Mucosa of rectum (tissue), 2 donors: ENCODE measurements around the gene RUBCNL.

Experiments used
- H3K27ac ChIP-seq, 2 donors: one replicate each; pipeline ENCODE4 v1.7.0; 2013; ENCODE audit warnings: inconsistent platforms in 2 of 2, low read depth in 2 of 2, low read length in 2 of 2
- H3K27me3 ChIP-seq, 2 donors: one replicate each; pipeline ENCODE4 v1.7.0; 2013; ENCODE audit warnings: low read length in 2 of 2; ENCODE audit not compliant: control insufficient read depth in 2 of 2, insufficient read depth in 2 of 2
- H3K36me3 ChIP-seq, 2 donors: one replicate each; pipeline ENCODE4 v1.7.0; 2013; ENCODE audit warnings: low read length in 2 of 2; ENCODE audit not compliant: control insufficient read depth in 2 of 2, insufficient read depth in 2 of 2
- H3K4me1 ChIP-seq, 2 donors: one replicate each; pipeline ENCODE4 v1.7.0; 2013; ENCODE audit warnings: low read length in 2 of 2, mild to moderate bottlenecking in 1 of 2; ENCODE audit not compliant: control insufficient read depth in 2 of 2, insufficient read depth in 2 of 2
- H3K4me3 ChIP-seq, 2 donors: one replicate each; pipeline ENCODE4 v1.7.0; 2013; ENCODE audit warnings: low read length in 2 of 2
- H3K9ac ChIP-seq, 2 donors: one replicate each; pipeline ENCODE4 v1.7.0; 2013; ENCODE audit warnings: low read length in 2 of 2, low read depth in 1 of 2, mild to moderate bottlenecking in 1 of 2
- H3K9me3 ChIP-seq, 2 donors: one replicate each; pipeline ENCODE4 v1.7.0; 2013; ENCODE audit warnings: low read length in 2 of 2; ENCODE audit not compliant: control insufficient read depth in 2 of 2
- donor health status: healthy.
- donor health status: Normal muscosa, but diverticular disease.

Gene RUBCNL

GRCh38 chr13:46313024-46313423 lies 74.0 kb downstream of the RUBCNL start:
- no peaks in the 10 kb centered on the region for H3K4me1 ChIP-seq
- H3K27ac ChIP-seq = no peak overlapping the region
- H3K36me3 ChIP-seq = no peaks in the 10 kb centered on the region
- H3K9ac ChIP-seq = no peak overlapping the region
- H3K27me3 ChIP-seq = no peaks in the 10 kb centered on the region
- no peaks in the 10 kb centered on the region for H3K9me3 ChIP-seq
- no peak overlapping the region for H3K4me3 ChIP-seq

DNA sequence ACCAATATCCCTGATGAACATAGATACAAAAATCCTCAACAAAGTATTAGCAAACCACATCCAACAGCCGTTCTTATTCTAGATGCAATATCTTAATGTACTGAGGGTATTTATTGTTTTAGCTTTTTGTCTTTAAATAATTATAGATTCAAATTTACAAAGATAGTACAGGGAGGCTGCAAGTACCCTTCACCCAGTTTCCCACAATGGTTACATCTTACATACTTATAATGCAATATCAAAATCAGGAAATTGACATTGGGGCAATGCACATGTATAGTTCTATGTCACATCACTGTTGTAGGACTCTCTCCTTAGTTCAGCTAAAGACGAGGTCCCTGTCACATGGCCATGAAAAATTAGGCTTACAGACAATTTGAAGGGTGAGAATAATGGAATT lies 75.8 kb downstream of the RUBCNL start:
- H3K9ac ChIP-seq = no peak overlapping the region
- no peak overlapping the region for H3K27ac ChIP-seq
- no peaks in the 10 kb centered on the region for H3K9me3 ChIP-seq
- no peaks in the 10 kb centered on the region for H3K27me3 ChIP-seq
- H3K4me3 ChIP-seq = no peak overlapping the region
- no peaks in the 10 kb centered on the region for H3K36me3 ChIP-seq
- no peaks in the 10 kb centered on the region for H3K4me1 ChIP-seq

GRCh38 chr13:46310066-46310465 lies 77.0 kb downstream of the RUBCNL start:
- Histone ChIP-seq H3K36me3 (no peaks in the 10 kb centered on the region), H3K27ac (no peak overlapping the region), H3K4me3 (no peak overlapping the region), H3K9me3 (no peaks in the 10 kb centered on the region), H3K9ac (no peak overlapping the region), H3K4me1 (no peaks in the 10 kb centered on the region), H3K27me3 (no peaks in the 10 kb centered on the region)

GRCh38 chr13:46307554-46307953 lies 79.5 kb downstream of the RUBCNL start:
- Histone ChIP-seq H3K4me1 (no peaks in the 10 kb centered on the region), H3K4me3 (no peak overlapping the region), H3K9ac (no peak overlapping the region), H3K27ac (no peak overlapping the region), H3K9me3 (no peaks in the 10 kb centered on the region), H3K36me3 (no peaks in the 10 kb centered on the region), H3K27me3 (no peaks in the 10 kb centered on the region)

GRCh38 chr13:46304546-46304945 lies 82.5 kb downstream of the RUBCNL start:
- no peak overlapping the region for H3K9ac ChIP-seq
- no peaks in the 10 kb centered on the region for H3K36me3 ChIP-seq
- no peaks in the 10 kb centered on the region for H3K27me3 ChIP-seq
- H3K9me3 ChIP-seq = no peaks in the 10 kb centered on the region
- H3K27ac ChIP-seq = no peak overlapping the region
- no peak overlapping the region for H3K4me3 ChIP-seq
- H3K4me1 ChIP-seq = no peaks in the 10 kb centered on the region

DNA sequence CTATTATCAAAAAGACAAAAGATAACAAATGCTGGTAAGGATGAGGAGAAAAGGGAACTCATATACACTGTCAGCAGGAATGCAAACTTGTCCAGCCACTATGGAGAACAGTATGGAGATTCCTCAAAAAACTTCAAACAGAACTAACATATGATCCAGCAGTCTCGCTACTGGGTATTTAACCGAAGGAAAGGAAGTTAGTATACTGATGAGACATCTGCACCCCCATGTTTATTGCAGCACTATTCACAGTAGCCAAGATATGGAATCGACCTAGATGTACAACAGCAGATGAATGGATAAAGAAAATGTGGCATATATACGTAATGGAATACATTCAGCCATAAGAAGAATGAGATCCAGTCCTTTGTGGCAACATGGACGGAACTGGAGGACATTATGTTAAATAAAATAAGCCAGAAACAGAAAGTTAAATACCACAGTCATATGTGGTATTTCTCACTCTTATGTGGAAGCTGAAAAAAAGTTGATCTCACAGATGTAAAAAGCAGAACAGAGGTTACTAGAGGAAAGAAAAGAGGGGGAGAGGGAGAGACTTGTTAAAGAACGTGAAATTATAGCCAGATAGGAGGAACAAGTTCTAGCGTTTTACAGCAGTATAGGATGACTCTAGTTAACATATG lies 83.2 kb downstream of the RUBCNL start:
- Histone ChIP-seq H3K27me3 (no peaks in the 10 kb centered on the region), H3K27ac (peak overlapping the region in 1 of 2 donors; percentile 23), H3K9me3 (no peaks in the 10 kb centered on the region), H3K4me3 (no peak overlapping the region), H3K9ac (no peak overlapping the region), H3K36me3 (no peaks in the 10 kb centered on the region), H3K4me1 (no peaks in the 10 kb centered on the region)

GRCh38 chr13:46297361-46297811 lies 89.7 kb downstream of the RUBCNL start:
- Histone ChIP-seq H3K4me3 (no peak overlapping the region), H3K9me3 (no peaks in the 10 kb centered on the region), H3K27me3 (no peaks in the 10 kb centered on the region), H3K36me3 (no peaks in the 10 kb centered on the region), H3K9ac (no peak overlapping the region), H3K4me1 (no peaks in the 10 kb centered on the region), H3K27ac (no peak overlapping the region)

GRCh38 chr13:46296921-46297320 lies 90.1 kb downstream of the RUBCNL start:
- Histone ChIP-seq H3K4me3 (no peak overlapping the region), H3K9me3 (no peaks in the 10 kb centered on the region), H3K36me3 (no peaks in the 10 kb centered on the region), H3K27me3 (no peaks in the 10 kb centered on the region), H3K27ac (no peak overlapping the region), H3K4me1 (no peaks in the 10 kb centered on the region), H3K9ac (no peak overlapping the region)

GRCh38 chr13:46296115-46296822 lies 90.8 kb downstream of the RUBCNL start:
- no peak overlapping the region for H3K9ac ChIP-seq
- no peaks in the 10 kb centered on the region for H3K27me3 ChIP-seq
- no peaks in the 10 kb centered on the region for H3K36me3 ChIP-seq
- peak overlapping the region in 1 of 2 donors; percentile 20 for H3K27ac ChIP-seq
- H3K4me3 ChIP-seq = peak overlapping the region in 1 of 2 donors; percentile 22
- no peaks in the 10 kb centered on the region for H3K9me3 ChIP-seq
- no peaks in the 10 kb centered on the region for H3K4me1 ChIP-seq

GRCh38 chr13:46295491-46296114 lies 91.4 kb downstream of the RUBCNL start:
- H3K4me1 ChIP-seq = no peaks in the 10 kb centered on the region
- H3K9ac ChIP-seq = no peak overlapping the region
- H3K36me3 ChIP-seq = no peaks in the 10 kb centered on the region
- peak overlapping the region in 1 of 2 donors; percentile 0 for H3K27ac ChIP-seq
- peak overlapping the region in 1 of 2 donors; percentile 22 for H3K4me3 ChIP-seq
- H3K9me3 ChIP-seq = no peaks in the 10 kb centered on the region
- H3K27me3 ChIP-seq = no peaks in the 10 kb centered on the region
